Fibroblast of lung (primary cell): ENCODE results near the gene PSME4. TPM values are rescaled to one million over a fixed set of nuclear protein-coding genes. Genes with fewer than 3 reads are reported as not detected.

ENCODE experiments used
- DNase-seq, 2 donors: peaks; one replicate each; pipeline versions ENCODE4 v3.0.0 to v3.0.0-alpha.2; 2010; ENCODE audit warnings: low read depth in 2 of 2
- H2AFZ ChIP-seq: 2 replicates; pipeline ENCODE4 v1.5.1; 2012; ENCODE audit warnings: low read length, control low read depth, inconsistent platforms
- H3K27ac ChIP-seq: 2 replicates; pipeline ENCODE4 v1.5.1; 2011; ENCODE audit warnings: low read length, control low read depth; ENCODE audit not compliant: insufficient read depth
- H3K27me3 ChIP-seq: 2 replicates; pipeline ENCODE4 v1.5.1; 2011; ENCODE audit warnings: mild to moderate bottlenecking, low read length; ENCODE audit not compliant: control insufficient read depth, insufficient read depth
- H3K36me3 ChIP-seq: 2 replicates; pipeline ENCODE4 v1.5.1; 2011; ENCODE audit warnings: low read length; ENCODE audit not compliant: control insufficient read depth, insufficient read depth
- H3K4me1 ChIP-seq: 2 replicates; pipeline ENCODE4 v1.5.1; 2011; ENCODE audit warnings: low read length; ENCODE audit not compliant: control insufficient read depth, insufficient read depth; ENCODE audit errors: extremely low read depth
- H3K4me2 ChIP-seq: 2 replicates; pipeline ENCODE4 v1.5.1; 2011; ENCODE audit warnings: low read length, control low read depth; ENCODE audit not compliant: insufficient read depth; ENCODE audit errors: extremely low read depth
- H3K4me3 ChIP-seq, 4 experiments: fragments of 200-600 bp in 1 of 4; sonication (generic) in 1 of 4; replicated peaks in 1 of 4; 2 replicates each; pipeline ENCODE4 v1.5.1; 2011 to 2016; ENCODE audit warnings: low read length in 4 of 4, low read depth in 3 of 4, mild to moderate bottlenecking in 3 of 4, control low read depth in 2 of 4, inconsistent platforms in 1 of 4, mixed read lengths in 1 of 4; ENCODE audit not compliant: insufficient read depth in 1 of 4; ENCODE audit errors: control extremely low read depth in 1 of 4
- H3K79me2 ChIP-seq: 2 replicates; pipeline ENCODE4 v1.5.1; 2012; ENCODE audit warnings: mild to moderate bottlenecking, low read length, inconsistent platforms; ENCODE audit not compliant: control insufficient read depth, insufficient read depth
- H3K9ac ChIP-seq: 2 replicates; pipeline ENCODE4 v1.5.1; 2011; ENCODE audit warnings: mild to moderate bottlenecking, low read length, control low read depth; ENCODE audit not compliant: insufficient read depth
- H3K9me3 ChIP-seq: 2 replicates; pipeline ENCODE4 v1.5.1; 2012; ENCODE audit warnings: low read depth, low read length; ENCODE audit not compliant: control insufficient read depth, insufficient read depth
- H4K20me1 ChIP-seq: 2 replicates; pipeline ENCODE4 v1.5.1; 2011; ENCODE audit warnings: low read length; ENCODE audit not compliant: control insufficient read depth, insufficient read depth; ENCODE audit errors: extremely low read depth
- EZH2 ChIP-seq: IDR thresholded peaks from 2 replicates; pipeline ENCODE4 v1.5.1; 2012; ENCODE audit warnings: low read length, control low read depth, mild to moderate bottlenecking; ENCODE audit errors: missing control alignments
- polyA minus RNA-seq: library from RNA; depleted of rRNA, polyadenylated mRNA; stranded (reverse); fragments of >200 nt; gene quantifications from 2 replicates; pipeline ENCODE4 v1.2.3, GENCODE V29; 2011; ENCODE audit warnings: low replicate concordance
- polyA plus RNA-seq, 2 donors: library from polyadenylated mRNA; depleted of rRNA in 1 of 2; stranded (reverse) in 1 of 2; unstranded in 1 of 2; fragments of >200 nt; gene quantifications; 2 replicates each; pipeline ENCODE4 v1.2.1, GENCODE V29; 2011 to 2012; ENCODE audit warnings: missing spikeins in 1 of 2
- total RNA-seq: library from RNA; depleted of rRNA; stranded (reverse); fragments of >200 nt; gene quantifications from 2 replicates; pipeline ENCODE4 v1.2.1, GENCODE V29; 2014
- TF ChIP-seq, protein P1 (sequence below), 2 donors: IDR thresholded peaks in 1 of 2; conservative IDR thresholded peaks in 1 of 2; 1 replicate in 1 of 2; 2 replicates in 1 of 2; pipeline ENCODE4 v1.5.1; 2011 to 2012; ENCODE audit warnings: low read length in 2 of 2, control low read depth in 1 of 2, inconsistent platforms in 1 of 2, low read depth in 1 of 2, mild to moderate bottlenecking in 1 of 2

Gene PSME4
- total RNA-seq (18.7 and 26.8 TPM in 2 replicates), polyA plus RNA-seq (34.6 and 43.2 TPM in 2 replicates), polyA minus RNA-seq (27.9 and 28.1 TPM in 2 replicates)
- polyA plus RNA-seq (2012), result 36.4 and 44.6 TPM in 2 replicates

DNA sequence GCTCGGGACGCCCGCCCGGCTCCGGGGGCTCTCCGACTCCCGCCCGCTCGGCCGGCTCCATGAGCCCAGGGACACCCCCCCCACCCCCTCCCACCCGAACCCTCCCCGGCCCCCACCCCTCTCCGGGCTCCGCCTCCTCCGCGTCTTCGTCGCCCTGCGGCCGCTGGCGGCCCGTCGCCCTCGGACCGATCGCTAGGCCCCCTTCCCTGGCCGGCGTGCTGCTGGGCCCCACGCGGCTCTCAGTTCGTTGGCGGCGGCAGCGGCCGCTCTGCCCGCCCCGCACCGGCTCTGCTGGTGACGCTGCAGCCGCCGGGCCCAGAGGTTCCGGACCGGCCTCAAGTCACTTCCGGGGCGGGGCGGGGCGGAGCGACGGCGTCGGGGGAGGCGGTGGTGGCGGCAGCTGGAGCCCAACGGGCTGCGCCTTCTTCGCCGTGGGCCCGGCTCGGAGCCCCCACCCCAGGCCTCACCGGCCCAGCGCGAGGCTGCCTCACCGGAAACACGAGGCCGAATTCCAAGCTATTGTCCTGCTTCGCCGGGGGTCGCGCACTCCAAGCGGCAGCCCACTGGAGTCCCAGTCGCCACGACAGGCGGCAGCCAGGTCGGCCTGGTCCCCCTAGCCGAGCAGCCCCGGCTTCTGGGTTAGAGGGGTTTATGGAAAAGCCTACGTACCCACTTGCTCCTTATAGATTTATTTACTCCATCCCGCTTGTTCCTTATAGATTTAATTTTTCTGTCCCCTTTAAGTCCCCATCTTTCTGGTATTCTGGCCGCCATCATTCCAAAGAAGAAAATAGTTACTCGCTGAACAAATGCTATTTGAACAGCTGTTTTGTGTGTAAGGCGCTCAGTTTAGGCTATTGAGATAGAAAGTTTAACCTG is at the start of gene PSME4:
Gene PSME4, minus strand, starts transcription at position 270 of the 879 bp plus-strand sequence. Its CDS starts 209 bp downstream, at position 61.
- Histone ChIP-seq H3K27me3 (no peaks in the 10 kb centered on the region), H3K4me1 (peaks cover 3% of the 10 kb centered on the region), H4K20me1 (no peaks in the 10 kb centered on the region), H3K9ac (peak within 1 kb of the TSS; percentile 99), H3K79me2 (peaks cover 46% of the 10 kb centered on the region), H3K4me3 (peak within 1 kb of the TSS; percentile 92 to 98 (median 95)), H3K9me3 (no peaks in the 10 kb centered on the region), H3K27ac (peak within 1 kb of the TSS; percentile 99), H3K4me2 (peak within 1 kb of the TSS; percentile 94), H2AFZ (no peak within 1 kb of the TSS), H3K36me3 (peaks cover 2% of the 10 kb centered on the region)
- TF ChIP-seq, protein P1, sequence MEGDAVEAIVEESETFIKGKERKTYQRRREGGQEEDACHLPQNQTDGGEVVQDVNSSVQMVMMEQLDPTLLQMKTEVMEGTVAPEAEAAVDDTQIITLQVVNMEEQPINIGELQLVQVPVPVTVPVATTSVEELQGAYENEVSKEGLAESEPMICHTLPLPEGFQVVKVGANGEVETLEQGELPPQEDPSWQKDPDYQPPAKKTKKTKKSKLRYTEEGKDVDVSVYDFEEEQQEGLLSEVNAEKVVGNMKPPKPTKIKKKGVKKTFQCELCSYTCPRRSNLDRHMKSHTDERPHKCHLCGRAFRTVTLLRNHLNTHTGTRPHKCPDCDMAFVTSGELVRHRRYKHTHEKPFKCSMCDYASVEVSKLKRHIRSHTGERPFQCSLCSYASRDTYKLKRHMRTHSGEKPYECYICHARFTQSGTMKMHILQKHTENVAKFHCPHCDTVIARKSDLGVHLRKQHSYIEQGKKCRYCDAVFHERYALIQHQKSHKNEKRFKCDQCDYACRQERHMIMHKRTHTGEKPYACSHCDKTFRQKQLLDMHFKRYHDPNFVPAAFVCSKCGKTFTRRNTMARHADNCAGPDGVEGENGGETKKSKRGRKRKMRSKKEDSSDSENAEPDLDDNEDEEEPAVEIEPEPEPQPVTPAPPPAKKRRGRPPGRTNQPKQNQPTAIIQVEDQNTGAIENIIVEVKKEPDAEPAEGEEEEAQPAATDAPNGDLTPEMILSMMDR (conservative IDR thresholded peaks at IDR 0.05 in 1 of 2, IDR thresholded peaks at IDR 0.05 in 1 of 2; ENCODE audit: low read depth in 1 of 2, low read length in 2 of 2), result no peak
- no peak for TF ChIP-seq EZH2
- peak; percentile 86 to 91 for DNase-seq

DNA sequence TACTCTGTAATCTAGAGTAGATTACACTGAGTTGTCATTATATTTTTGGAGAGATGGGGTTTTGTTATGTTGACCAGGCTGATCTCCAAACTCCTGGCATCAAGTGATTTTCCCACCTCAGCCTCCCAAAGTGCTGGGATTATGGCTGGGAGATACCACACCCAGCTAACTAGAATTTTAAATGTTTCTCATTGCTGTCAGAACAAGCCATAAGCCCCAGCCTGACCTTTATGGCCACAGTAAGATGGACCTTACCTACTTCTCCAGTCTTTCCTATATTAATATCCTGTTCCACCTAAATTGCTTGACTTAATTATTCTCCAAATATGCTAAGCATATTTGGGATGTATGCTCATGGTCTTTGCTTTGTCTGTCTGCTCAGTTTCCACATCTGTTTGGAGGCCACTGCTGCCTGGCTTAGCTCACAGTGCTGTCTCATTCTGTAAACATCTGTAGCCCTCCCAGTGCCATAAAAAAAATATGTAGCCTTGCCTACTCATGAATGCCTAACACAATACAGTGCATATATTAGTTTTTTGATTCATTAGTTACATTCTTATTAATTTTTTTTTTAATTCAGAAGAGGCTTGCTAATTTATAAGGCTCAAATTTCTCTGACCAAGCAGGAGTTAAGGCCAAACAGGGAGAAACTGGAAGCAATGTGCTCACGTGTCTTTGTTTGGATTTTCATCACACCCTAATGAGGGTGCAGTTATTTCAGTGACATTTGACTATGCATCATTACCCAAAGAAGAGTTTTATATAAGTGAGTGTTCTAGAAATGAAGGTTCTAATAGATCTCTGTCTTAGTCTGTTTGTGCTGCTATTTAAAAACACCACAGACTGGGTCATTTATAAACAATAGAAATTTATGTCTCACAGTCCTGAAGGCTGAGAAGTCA is 45.3 kb upstream of the PSME4 start:
- H2AFZ ChIP-seq, result no peak overlapping the region
- no peak overlapping the region for H3K4me3 ChIP-seq
- H3K9ac ChIP-seq, result no peak overlapping the region
- no peaks in the 10 kb centered on the region for H3K9me3 ChIP-seq
- H3K27ac ChIP-seq, result peak overlapping the region; percentile 30
- no peaks in the 10 kb centered on the region for H3K27me3 ChIP-seq
- TF ChIP-seq, protein P1 (conservative IDR thresholded peaks at IDR 0.05 in 1 of 2, IDR thresholded peaks at IDR 0.05 in 1 of 2; ENCODE audit: low read depth in 1 of 2, low read length in 2 of 2), result no peak
- no peak for TF ChIP-seq EZH2
- H3K79me2 ChIP-seq, result no peaks in the 10 kb centered on the region
- peak overlapping the region; percentile 27 for H3K4me2 ChIP-seq
- no peaks in the 10 kb centered on the region for H4K20me1 ChIP-seq
- no peaks in the 10 kb centered on the region for H3K36me3 ChIP-seq
- DNase-seq, result peak; percentile 80 to 86
- H3K4me1 ChIP-seq, result peaks cover 4% of the 10 kb centered on the region

- Histone ChIP-seq H3K27ac (no peak overlapping the region), H3K27me3 (no peaks in the 10 kb centered on the region)
- no peak for TF ChIP-seq EZH2
Measured at GRCh38 chr2:54013996-54014395, 43.2 kb upstream of the PSME4 start.

More at GRCh38 chr2:54013996-54014395, 43.2 kb upstream of the PSME4 start:
- Histone ChIP-seq H3K36me3 (no peaks in the 10 kb centered on the region), H3K4me1 (peaks cover 4% of the 10 kb centered on the region), H3K9me3 (no peaks in the 10 kb centered on the region), H2AFZ (no peak overlapping the region), H3K4me2 (no peak overlapping the region), H3K79me2 (no peaks in the 10 kb centered on the region), H4K20me1 (no peaks in the 10 kb centered on the region), H3K4me3 (no peak overlapping the region), H3K9ac (no peak overlapping the region)
- no peak for DNase-seq
